CD8-positive, alpha-beta memory T cell (primary cell): Measurements from ENCODE around the gene MAP3K14. TPM values are rescaled to one million over a fixed set of nuclear protein-coding genes. Genes with fewer than 3 reads are reported as not detected.
"Not testable (repeated sequence)": the region's sequence is repeated elsewhere in the genome, so short reads cannot be mapped to it uniquely, and the experiment has no call there.

Source experiments
- CTCF ChIA-PET: fragments of 350-600 bp; sonication (Branson Sonifier 250); formaldehyde crosslinking; loops from one replicate; lab custom pipeline; 2021; ENCODE audit warnings: antibody characterized with exemption; lab: Charles Lee
- POLR2A ChIA-PET: fragments of 350-600 bp; sonication (Branson Sonifier 250); formaldehyde crosslinking; loops from one replicate; lab custom pipeline; 2021; ENCODE audit warnings: antibody characterized with exemption; lab: Charles Lee
- DNase-seq, 5 donors: peaks; one replicate each; pipeline versions ENCODE4 v3.0.0 to v3.0.0-alpha.2; 2020 to 2022; ENCODE audit warnings: mixed read lengths in 1 of 5
- H3K27ac ChIP-seq: one replicate; pipeline ENCODE4 v1.7.0; 2013; ENCODE audit warnings: low read depth, mild to moderate bottlenecking, low read length, moderate library complexity
- H3K27me3 ChIP-seq: 2 replicates; pipeline ENCODE4 v1.7.0; 2013; ENCODE audit warnings: low read length, mild to moderate bottlenecking; ENCODE audit not compliant: insufficient read depth, poor library complexity, severe bottlenecking
- H3K36me3 ChIP-seq: 2 replicates; pipeline ENCODE4 v1.7.0; 2013; ENCODE audit warnings: mild to moderate bottlenecking, low read length, moderate library complexity; ENCODE audit not compliant: insufficient read depth
- H3K4me1 ChIP-seq: 2 replicates; pipeline ENCODE4 v1.7.0; 2013; ENCODE audit warnings: mild to moderate bottlenecking, low read length, moderate library complexity; ENCODE audit not compliant: insufficient read depth
- H3K4me3 ChIP-seq: 2 replicates; pipeline ENCODE4 v1.7.0; 2013; ENCODE audit warnings: mild to moderate bottlenecking, low read length
- H3K9me3 ChIP-seq: 2 replicates; pipeline ENCODE4 v1.7.0; 2013; ENCODE audit warnings: mild to moderate bottlenecking, low read length
- H3K27ac Mint-ChIP-seq, 8 donors: one replicate each; pipeline ENCODE4 v1.8.0; 2020 to 2021; ENCODE audit warnings: mixed read lengths in 8 of 8, mild to moderate bottlenecking in 6 of 8, inconsistent platforms in 3 of 8, moderate library complexity in 3 of 8
- H3K27me3 Mint-ChIP-seq, 2 donors: one replicate each; pipeline ENCODE4 v1.8.0; 2020 to 2021; ENCODE audit warnings: mixed read lengths in 2 of 2, mild to moderate bottlenecking in 1 of 2, moderate library complexity in 1 of 2
- H3K36me3 Mint-ChIP-seq, 3 donors: one replicate each; pipeline ENCODE4 v1.8.0; 2020 to 2021; ENCODE audit warnings: mixed read lengths in 3 of 3, inconsistent platforms in 1 of 3, mild to moderate bottlenecking in 1 of 3
- H3K4me1 Mint-ChIP-seq, 3 donors: one replicate each; pipeline ENCODE4 v1.8.0; 2020 to 2021; ENCODE audit warnings: mixed read lengths in 3 of 3, inconsistent platforms in 1 of 3, mild to moderate bottlenecking in 1 of 3
- H3K4me3 Mint-ChIP-seq, 7 donors: one replicate each; pipeline ENCODE4 v1.8.0; 2020 to 2021; ENCODE audit warnings: mixed read lengths in 7 of 7, mild to moderate bottlenecking in 6 of 7, moderate library complexity in 4 of 7, inconsistent platforms in 2 of 7
- H3K9me3 Mint-ChIP-seq, 5 donors: one replicate each; pipeline ENCODE4 v1.8.0; 2020 to 2022; ENCODE audit warnings: mixed read lengths in 5 of 5, mild to moderate bottlenecking in 3 of 5, moderate library complexity in 2 of 5, inconsistent platforms in 1 of 5
- polyA plus RNA-seq: library from polyadenylated mRNA; unstranded; fragments of 300-500 nt; fragmentation: Illumina TruSeq; gene quantifications from one replicate; pipeline ENCODE4 v1.2.3, GENCODE V29; 2021
- total RNA-seq, 2 experiments: library from RNA; stranded (reverse); gene quantifications; one replicate each; pipeline ENCODE4 v1.2.3, GENCODE V29; 2021

MAP3K14 gene
- total and polyA plus RNA-seq, 3 experiments from 2014 or later = 9.0 to 62.4 (median 60.2) TPM

DNA sequence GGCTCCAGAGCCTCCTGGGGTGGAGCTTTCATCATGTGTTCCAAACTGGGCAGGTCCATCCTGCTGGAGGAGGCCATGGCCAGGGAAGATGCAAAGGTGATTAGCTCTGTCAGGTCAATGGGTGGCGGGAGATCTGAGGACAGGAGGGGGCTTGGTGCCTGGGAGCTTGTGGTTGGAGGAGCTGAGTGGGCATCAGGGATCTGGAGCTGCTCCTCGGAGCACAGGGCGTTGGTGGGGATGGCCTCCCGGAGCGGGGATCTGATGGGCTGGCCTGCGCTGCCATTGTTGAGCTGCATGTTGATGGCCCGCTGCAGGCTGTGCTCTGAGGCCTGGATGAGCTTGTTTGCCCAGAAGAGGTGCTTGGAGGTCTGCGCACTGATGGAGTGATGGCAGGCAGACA, 61.5 kb downstream of the MAP3K14 start:
- Mint-ChIP-seq H3K36me3 (peaks cover 0 to 11% (median 4%) of the 10 kb centered on the region in 3 donors), H3K4me3 (no peak overlapping the region), H3K9me3 (peaks cover 0 to 2% (median 0%) of the 10 kb centered on the region in 5 donors), H3K27ac (peak overlapping the region in 4 of 8 donors; percentile 29 to 74 (median 62)), H3K27me3 (no peaks in the 10 kb centered on the region), H3K4me1 (peaks cover 30 to 54% (median 39%) of the 10 kb centered on the region in 3 donors)
- CTCF ChIA-PET = interaction anchor here (0.6 to 4.7 kb wide), 7 partner anchors 11 to 130 kb away, joined by 3 to 23 read pairs (median 3); partner anchors contain the start of gene ACBD4
- no peak for DNase-seq
- Histone ChIP-seq H3K27ac (no peak overlapping the region), H3K27me3 (no peaks in the 10 kb centered on the region), H3K9me3 (no peaks in the 10 kb centered on the region), H3K36me3 (peaks cover 4% of the 10 kb centered on the region), H3K4me1 (peaks cover 48% of the 10 kb centered on the region), H3K4me3 (no peak overlapping the region)
- POLR2A ChIA-PET = interaction anchor here (0.7 to 1.2 kb wide), 2 partner anchors 24 to 107 kb away, joined by 3 read pairs; no protein-coding TSS in a partner anchor

DNA sequence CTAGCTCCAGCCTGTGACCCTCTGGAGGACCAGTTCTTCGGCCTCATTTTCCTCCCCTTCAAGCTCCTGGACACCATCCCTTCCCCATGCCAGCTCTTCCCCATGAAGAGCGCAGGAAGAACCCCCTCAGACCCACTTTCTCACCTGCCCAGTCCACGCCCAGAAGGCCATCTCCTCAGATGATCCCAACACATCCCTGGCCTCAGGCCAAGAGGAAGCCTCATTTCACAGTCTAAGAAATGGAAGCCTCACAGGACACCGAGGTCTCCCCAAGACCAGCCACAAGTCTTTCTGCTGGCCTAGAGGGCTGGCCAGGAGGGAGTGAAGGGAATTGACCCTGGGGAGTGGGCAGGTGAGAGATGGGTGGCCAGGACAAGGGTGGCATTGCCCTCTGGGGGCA, 62.9 kb downstream of the MAP3K14 start:
- no peak for DNase-seq
- no peaks in the 10 kb centered on the region for H3K27me3 Mint-ChIP-seq
- CTCF ChIA-PET = interaction anchor here (1.2 to 4.7 kb wide), 4 partner anchors 19 to 132 kb away, joined by 3 to 23 read pairs (median 4); partner anchors contain the start of gene MAP3K14
- Histone ChIP-seq H3K36me3 (peaks cover 9% of the 10 kb centered on the region), H3K27ac (no peak overlapping the region), H3K9me3 (no peaks in the 10 kb centered on the region), H3K4me3 (no peak overlapping the region), H3K27me3 (no peaks in the 10 kb centered on the region), H3K4me1 (peaks cover 62% of the 10 kb centered on the region)
- H3K9me3 Mint-ChIP-seq = peaks cover 0 to 2% (median 0%) of the 10 kb centered on the region in 5 donors
- peaks cover 0 to 18% (median 6%) of the 10 kb centered on the region in 3 donors for H3K36me3 Mint-ChIP-seq
- H3K4me3 Mint-ChIP-seq = peak overlapping the region in 1 of 7 donors; percentile 34
- H3K27ac Mint-ChIP-seq = peak overlapping the region in 7 of 8 donors; percentile 24 to 91 (median 70)
- POLR2A ChIA-PET = interaction anchor here (1.0 kb wide), 1 partner anchor 22 kb away, joined by 3 read pairs; no protein-coding TSS in a partner anchor
- peaks cover 37 to 67% (median 47%) of the 10 kb centered on the region in 3 donors for H3K4me1 Mint-ChIP-seq

DNA sequence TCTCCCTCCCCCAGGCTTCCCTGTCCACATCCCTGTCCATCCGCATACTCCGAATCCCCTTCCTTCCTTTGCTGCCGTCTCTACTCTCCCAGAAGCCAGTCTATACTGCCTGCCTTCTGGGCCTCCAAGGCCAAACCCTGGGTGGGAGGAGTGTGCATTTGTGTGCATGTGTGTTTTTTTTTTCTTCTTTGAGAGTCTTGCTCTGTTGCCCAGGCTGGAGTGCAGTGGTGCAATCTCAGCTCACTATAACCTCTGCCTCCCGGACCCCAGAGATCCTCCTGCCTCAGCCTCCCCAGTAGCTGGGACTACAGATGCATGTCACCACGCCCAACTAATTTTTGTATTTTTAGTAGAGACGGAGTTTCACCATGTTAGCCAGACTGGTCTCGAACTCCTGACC, 63.6 kb downstream of the MAP3K14 start:
- H3K27ac ChIP-seq = peak overlapping the region; percentile 20
- H3K9me3 Mint-ChIP-seq, H3K27me3 ChIP-seq, POLR2A ChIA-PET, H3K9me3 ChIP-seq, H3K4me3 Mint-ChIP-seq, H3K4me3 ChIP-seq, DNase-seq, H3K27me3 Mint-ChIP-seq, H3K36me3 ChIP-seq: not testable (repeated sequence)
- H3K4me1 ChIP-seq = peaks cover 68% of the 10 kb centered on the region
- Mint-ChIP-seq H3K27ac (peak overlapping the region in 7 of 8 donors; percentile 24 to 85 (median 71)), H3K4me1 (peaks cover 44 to 73% (median 51%) of the 10 kb centered on the region in 3 donors), H3K36me3 (peaks cover 0 to 25% (median 6%) of the 10 kb centered on the region in 3 donors)
- CTCF ChIA-PET = interaction anchor here (1.2 to 4.7 kb wide), 4 partner anchors 18 to 132 kb away, joined by 3 to 23 read pairs (median 4); partner anchors contain the start of gene MAP3K14

DNA sequence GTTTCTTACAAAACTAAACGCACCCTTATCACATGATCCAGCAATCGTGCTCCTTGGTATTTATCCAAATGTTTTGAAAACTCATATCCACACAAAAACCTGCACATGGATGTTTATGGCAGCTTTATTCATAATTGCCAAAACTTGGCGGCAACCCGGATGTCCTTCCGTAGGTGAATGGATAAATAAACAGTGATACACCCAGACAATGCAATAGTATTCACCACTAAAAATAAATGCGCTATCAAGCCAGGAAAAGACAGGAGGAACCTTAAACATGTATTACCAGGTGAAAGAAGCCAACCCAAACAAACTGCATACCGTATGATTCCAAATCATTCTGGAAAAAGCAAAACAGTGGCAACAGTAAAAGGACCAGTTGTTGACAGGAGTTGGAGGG, 64.9 kb downstream of the MAP3K14 start:
- CTCF ChIA-PET = interaction anchor here (2.0 kb wide), 1 partner anchor 33 kb away, joined by 6 read pairs; no protein-coding TSS in a partner anchor

GRCh38 chr17:45248132-45248957, 68.5 kb downstream of the MAP3K14 start:
- POLR2A ChIA-PET = interaction anchor here (0.6 to 10.2 kb wide), 10 partner anchors 9 to 141 kb away, joined by 3 to 189 read pairs (median 7); partner anchors contain the start of genes FMNL1, HEXIM1, HEXIM2 and MAP3K14
- peaks cover 63% of the 10 kb centered on the region for H3K4me1 ChIP-seq
- peaks cover 4 to 68% (median 6%) of the 10 kb centered on the region in 3 donors for H3K36me3 Mint-ChIP-seq
- H3K27me3 ChIP-seq = no peaks in the 10 kb centered on the region
- CTCF ChIA-PET = interaction anchor here (0.7 to 5.6 kb wide), 12 partner anchors 10 to 137 kb away, joined by 3 to 74 read pairs (median 8); partner anchors contain the start of genes ACBD4 and FMNL1
- peak overlapping the region; percentile 85 to 94 (median 88) for H3K4me3 Mint-ChIP-seq
- H3K9me3 ChIP-seq = no peaks in the 10 kb centered on the region
- H3K27ac ChIP-seq = peak overlapping the region; percentile 90
- peaks cover 39 to 75% (median 48%) of the 10 kb centered on the region in 3 donors for H3K4me1 Mint-ChIP-seq
- H3K27me3 Mint-ChIP-seq = no peaks in the 10 kb centered on the region
- no peaks in the 10 kb centered on the region for H3K9me3 Mint-ChIP-seq
- H3K27ac Mint-ChIP-seq = peak overlapping the region; percentile 94 to 100 (median 98)
- H3K36me3 ChIP-seq = peaks cover 43% of the 10 kb centered on the region
- peak; percentile 78 to 91 (median 84) for DNase-seq
- H3K4me3 ChIP-seq = peak overlapping the region; percentile 69

More for the DNA sequence above, 64.9 kb downstream of the MAP3K14 start:
- Mint-ChIP-seq H3K27ac (peak overlapping the region in 5 of 8 donors; percentile 45 to 87 (median 50)), H3K9me3 (peaks cover 0 to 2% (median 0%) of the 10 kb centered on the region in 5 donors), H3K27me3 (no peaks in the 10 kb centered on the region), H3K4me3 (no peak overlapping the region), H3K4me1 (peaks cover 47 to 76% (median 51%) of the 10 kb centered on the region in 3 donors), H3K36me3 (peaks cover 3 to 32% (median 5%) of the 10 kb centered on the region in 3 donors)
- POLR2A ChIA-PET = no interaction called here
- Histone ChIP-seq H3K27me3 (no peaks in the 10 kb centered on the region), H3K4me1 (peaks cover 69% of the 10 kb centered on the region), H3K36me3 (peaks cover 9% of the 10 kb centered on the region), H3K4me3 (no peak overlapping the region), H3K9me3 (no peaks in the 10 kb centered on the region), H3K27ac (no peak overlapping the region)
- no peak for DNase-seq

DNA sequence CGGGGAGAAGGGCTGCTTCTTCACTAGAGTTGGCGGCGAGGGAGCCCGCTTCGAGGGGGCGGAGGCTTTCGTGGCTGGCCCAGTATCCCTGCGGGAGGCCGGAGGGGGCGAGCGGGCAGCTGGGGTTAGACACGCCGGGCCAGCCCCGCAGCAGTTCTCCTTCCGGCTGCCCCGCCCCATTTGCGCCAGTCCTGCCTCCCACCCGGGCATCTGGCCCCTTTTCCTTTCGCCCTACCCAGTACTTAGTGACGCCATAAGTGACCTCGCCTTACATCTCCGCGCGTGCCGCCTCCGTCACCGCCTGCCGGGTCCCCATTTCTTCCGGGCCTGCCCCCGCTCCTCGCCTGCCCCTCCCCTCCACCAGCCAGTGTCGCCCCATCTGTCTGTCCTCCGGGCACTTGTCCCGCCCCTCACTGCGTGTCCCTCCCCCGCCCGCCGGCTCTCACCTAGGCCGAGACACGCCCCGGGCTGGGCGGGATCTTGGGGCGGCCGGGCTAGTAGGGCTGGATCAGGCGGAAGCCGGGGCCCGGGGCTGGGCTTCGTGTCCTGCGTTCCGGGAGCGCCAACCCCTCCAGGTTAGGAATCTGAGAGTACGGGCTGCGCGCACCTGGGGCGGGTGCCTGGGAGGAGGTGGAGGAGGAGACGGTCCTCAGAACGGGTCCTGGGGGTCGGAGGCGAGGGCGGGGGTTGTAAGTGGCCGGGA, 69.2 kb downstream of the MAP3K14 start:
- DNase-seq = peak; percentile 92 to 99 (median 98)
- POLR2A ChIA-PET = interaction anchor here (0.7 to 10.2 kb wide), 11 partner anchors 9 to 162 kb away, joined by 3 to 189 read pairs (median 7); partner anchors contain the start of genes FMNL1, HEXIM1, HEXIM2 and MAP3K14
- Histone ChIP-seq H3K36me3 (peaks cover 49% of the 10 kb centered on the region), H3K9me3 (no peaks in the 10 kb centered on the region), H3K4me1 (peaks cover 56% of the 10 kb centered on the region), H3K27ac (peak overlapping the region; percentile 90), H3K4me3 (peak overlapping the region; percentile 69), H3K27me3 (no peaks in the 10 kb centered on the region)
- Mint-ChIP-seq H3K27me3 (no peaks in the 10 kb centered on the region), H3K27ac (peak overlapping the region; percentile 93 to 100 (median 97)), H3K4me3 (peak overlapping the region; percentile 85 to 94 (median 88)), H3K36me3 (peaks cover 4 to 74% (median 6%) of the 10 kb centered on the region in 3 donors), H3K4me1 (peaks cover 31 to 71% (median 40%) of the 10 kb centered on the region in 3 donors), H3K9me3 (no peaks in the 10 kb centered on the region)
- CTCF ChIA-PET = interaction anchor here (0.7 to 5.6 kb wide), 13 partner anchors 10 to 133 kb away, joined by 3 to 74 read pairs (median 5); partner anchors contain the start of genes ACBD4 and FMNL1
